GM18520 (cell line): Measurements from ENCODE around the gene TMEM198.
A peak's percentile ranks its signal among the peaks of the same experiment; 100 is the strongest.

Source experiments
- ATAC-seq: cut with Tn5 transposase; IDR thresholded peaks from one replicate; pipeline ENCODE4 v1.9.1; 2021; ENCODE audit not compliant: unreplicated experiment

TMEM198 gene, protein sequence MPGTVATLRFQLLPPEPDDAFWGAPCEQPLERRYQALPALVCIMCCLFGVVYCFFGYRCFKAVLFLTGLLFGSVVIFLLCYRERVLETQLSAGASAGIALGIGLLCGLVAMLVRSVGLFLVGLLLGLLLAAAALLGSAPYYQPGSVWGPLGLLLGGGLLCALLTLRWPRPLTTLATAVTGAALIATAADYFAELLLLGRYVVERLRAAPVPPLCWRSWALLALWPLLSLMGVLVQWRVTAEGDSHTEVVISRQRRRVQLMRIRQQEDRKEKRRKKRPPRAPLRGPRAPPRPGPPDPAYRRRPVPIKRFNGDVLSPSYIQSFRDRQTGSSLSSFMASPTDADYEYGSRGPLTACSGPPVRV

DNA sequence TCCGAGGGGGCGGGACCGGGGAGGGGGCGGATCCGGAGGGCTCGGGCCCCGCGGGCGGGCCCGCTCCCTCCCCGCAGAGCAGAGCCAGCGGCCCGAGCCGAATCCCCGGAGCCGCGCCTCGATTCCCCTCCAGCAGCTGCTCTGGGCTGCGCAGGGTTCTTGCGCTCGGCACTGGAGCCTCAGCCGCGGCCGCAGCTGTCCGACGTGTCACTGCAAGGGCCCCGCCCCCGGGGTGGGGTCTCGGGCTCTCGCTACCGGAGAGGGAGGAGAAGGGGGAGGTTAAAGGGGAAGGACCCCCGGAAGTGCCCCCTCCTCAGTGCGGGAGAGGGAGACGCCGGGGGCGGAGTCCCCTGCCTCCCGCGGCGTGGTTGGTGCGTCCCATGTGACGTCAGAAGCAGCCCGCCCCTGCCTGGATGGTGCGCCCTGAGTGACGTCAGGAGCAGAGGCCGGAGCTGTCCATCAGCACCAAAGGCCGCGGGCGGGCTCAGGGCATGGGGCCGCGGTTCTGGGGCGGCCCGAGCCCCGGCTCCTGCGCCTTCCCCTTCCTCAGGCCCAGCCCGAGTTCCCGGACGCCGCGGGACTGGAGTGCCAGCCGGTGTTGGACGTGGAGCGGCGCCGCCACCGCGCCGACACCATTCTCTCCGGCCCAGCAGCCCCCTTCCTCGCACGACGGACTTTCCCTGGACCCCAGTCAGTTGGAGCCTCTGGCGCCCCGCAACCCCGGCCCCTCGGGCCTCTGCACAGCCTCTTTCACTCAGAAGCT, at the start of gene TMEM198, which contains the start of gene CHPF:
Gene TMEM198 (plus strand): TSS at position 433 of the 763 bp plus-strand sequence. CDS start 700 bp downstream, outside the sequence.
Gene CHPF (minus strand): TSS at position 214 of the 763 bp plus-strand sequence. CDS start 271 bp downstream, outside the sequence.
- ATAC-seq = peak; percentile 63

DNA sequence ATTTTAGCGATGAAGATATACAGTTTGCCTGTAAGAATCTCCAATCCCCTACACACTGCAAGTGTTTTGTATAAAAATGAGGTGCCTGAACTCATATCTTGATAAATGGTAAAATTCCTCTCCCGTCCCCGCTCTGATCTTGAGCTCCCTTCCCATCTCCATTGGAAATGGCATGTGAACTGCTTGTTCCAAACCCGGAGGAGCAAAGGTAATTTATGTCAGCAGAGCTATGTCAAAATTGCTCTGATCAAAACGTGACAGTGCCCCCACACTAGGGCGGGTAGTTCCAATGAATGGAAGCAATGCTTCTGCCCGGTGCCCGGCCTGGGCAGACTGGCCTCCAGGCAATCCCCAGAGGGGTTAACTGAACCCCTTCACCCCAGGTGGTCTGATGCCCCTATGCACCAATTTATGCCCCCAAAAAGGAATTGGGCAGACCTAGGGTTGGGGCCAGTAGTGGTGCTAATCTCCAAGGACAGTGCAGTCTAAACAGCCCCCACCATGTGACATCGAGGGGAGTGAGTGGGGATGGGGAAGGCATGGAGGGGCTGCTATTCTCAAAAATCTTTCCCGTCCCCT, 48.8 kb upstream of the TMEM198 start:
- ATAC-seq = no peak

GRCh38 chr2:219495531-219496122, 48.2 kb upstream of the TMEM198 start:
- no peak for ATAC-seq

DNA sequence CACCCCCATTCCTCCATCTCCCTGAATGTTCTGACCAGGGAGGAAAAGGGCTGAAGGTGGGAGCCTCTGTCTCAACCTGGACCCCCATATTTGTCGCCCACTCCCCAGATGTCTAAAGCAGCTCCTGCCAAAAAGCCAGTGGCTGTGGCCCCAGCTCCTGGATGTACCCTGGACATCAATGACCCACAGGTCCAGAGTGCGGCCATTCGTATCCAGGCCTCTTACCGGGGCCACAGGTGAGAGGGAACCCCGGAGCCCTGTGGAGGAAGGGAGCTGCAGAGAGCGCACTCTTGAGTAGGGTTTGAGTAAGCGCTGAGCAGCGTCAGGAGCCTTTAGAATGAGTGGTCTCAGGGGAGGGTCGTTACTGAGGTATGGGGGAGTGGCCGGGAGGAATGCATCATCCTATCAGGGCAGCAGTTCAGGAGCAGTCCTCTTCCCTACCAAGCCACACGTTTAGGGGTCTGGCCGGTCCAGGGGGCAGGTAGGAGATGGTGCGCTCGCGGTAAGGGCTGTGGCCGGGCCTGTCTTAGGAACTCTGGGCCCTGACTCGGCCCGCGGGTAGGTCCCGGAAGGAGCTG, 47.5 kb upstream of the TMEM198 start:
- ATAC-seq = no peak

DNA sequence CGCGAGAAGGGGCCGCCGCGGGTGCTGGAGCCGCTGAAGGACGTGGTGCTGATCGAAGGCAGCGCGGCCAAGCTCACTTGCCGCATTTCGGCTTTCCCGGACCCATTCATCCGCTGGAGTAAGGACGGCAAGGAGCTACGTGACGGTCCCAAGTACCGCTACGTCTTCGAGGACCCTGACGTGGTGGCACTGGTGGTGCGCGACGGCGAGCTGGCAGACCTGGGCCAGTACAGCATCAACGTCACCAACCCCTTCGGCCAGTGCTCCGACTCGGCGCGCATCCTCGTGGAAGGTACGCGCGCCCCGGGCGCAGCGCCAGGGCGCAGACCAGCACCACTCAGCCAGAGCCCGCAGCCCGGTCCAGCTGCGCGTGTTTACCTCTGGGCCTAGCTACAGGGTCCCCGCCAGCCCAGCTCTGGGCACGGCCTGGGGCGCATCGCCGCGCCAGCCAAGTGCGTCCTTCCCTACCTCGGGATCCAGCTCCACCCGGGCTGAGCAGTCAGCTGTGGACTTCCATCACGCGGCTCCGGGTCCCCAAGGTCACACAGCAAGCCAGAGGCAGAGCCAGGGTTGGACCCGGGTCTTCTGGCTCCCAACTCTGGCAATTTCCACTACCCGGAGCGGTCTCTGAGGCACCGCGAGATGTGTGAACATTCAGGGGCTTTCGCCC, 46.9 kb upstream of the TMEM198 start:
- no peak for ATAC-seq

DNA sequence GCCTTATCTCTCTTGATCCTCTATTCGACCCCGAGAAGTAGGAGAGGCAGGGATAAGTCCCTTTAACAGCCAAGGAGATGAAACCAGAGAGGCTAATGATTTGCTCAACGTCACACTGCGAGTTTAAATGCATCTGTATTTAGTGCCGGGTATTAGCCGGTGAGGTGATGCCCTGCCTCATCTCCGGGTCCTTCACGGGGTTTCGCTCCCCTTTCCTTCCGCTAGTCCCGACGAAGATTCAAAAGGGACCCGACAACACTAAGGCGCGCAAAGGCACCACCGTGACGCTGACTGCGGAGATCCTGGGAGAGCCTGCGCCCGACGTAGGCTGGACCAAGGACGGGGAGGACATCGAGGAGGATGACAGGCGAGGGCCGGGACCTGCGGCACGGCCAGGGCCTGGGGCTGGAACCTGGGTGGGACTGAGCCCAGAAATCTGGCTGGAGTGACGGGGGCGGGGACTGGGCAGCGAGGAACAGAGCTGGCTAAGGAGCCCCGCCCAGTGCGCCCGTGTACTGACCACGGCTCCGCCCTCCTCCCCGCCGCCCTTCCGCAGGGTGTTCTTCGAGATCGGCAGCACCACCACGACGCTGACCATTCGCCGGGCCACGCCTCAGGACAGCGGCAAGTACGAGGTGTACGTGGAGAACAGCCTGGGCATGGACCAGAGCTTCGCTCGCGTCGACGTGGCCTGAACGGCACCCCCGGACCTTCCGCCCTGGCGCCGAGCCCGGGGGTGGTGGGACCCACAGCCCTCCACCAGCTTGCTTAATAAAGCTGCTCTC, 46.1 kb upstream of the TMEM198 start:
- no peak for ATAC-seq

DNA sequence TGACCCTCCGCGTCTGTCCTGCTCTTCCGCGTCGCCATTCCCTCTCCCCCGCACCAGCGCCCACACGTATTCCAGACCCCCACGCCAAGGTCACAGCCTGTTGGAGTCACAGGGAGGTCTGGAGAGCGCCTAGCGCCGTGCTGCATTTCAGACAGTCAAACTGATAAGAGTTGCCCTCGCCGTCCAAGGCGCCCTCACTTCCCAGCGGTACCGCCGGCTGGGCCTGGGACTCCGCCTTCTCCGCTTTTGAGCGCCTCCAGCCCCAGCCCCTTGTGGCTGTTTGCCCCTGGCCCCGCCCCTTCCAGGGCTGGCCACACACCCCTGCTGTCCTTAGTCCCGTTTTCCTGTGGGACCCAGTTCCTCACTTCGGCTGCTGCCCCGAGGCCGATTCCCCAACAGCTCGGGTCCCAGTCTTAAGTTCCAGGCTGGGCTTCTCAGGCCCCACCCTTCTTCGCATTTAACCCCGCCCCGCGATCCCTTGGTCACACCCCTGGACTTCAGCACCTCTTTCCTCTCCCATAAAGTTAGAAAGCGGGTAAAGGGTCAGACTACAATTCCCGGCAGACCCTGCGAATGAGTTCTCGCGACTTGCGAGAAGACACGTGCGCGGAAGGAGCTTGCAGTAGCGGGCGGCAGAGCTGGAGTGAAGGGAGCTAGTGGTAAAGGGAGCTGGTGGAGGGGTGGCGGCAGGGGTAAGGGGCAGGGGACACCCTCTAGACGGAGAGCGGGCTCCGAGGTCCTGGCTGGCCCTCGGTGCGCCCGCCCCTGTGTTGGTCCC, 45.4 kb upstream of the TMEM198 start, which contains the start of gene GMPPA:
Gene GMPPA (plus strand): TSS at position 612 of the 778 bp plus-strand sequence. CDS start 1,085 bp downstream, outside the sequence.
- peak; percentile 93 for ATAC-seq

- no peak for ATAC-seq
Observed at GRCh38 chr2:219499058-219499307, 44.8 kb upstream of the TMEM198 start.

DNA sequence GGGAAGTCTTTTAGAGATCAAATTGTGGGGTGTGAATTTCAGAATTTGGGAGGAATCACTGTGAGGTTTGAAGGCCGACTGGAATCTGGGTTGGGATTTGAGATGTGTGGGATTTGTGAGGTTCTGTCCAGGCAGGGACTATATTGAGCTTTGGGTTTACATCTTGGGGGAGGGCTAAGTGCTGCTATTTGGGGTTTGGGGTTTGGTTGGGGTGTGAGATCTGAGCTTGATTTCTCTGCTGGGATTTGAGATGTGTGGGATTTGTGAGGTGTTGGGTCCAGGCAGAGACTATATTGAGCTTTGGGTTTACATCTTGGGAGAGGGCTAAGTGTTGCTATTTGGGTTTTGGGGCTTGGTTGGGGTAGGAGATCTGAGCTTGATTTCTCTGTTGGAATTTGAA, 44.3 kb upstream of the TMEM198 start:
- ATAC-seq = no peak

- ATAC-seq = no peak
Observed at GRCh38 chr2:219500135-219500534, 43.7 kb upstream of the TMEM198 start.

DNA sequence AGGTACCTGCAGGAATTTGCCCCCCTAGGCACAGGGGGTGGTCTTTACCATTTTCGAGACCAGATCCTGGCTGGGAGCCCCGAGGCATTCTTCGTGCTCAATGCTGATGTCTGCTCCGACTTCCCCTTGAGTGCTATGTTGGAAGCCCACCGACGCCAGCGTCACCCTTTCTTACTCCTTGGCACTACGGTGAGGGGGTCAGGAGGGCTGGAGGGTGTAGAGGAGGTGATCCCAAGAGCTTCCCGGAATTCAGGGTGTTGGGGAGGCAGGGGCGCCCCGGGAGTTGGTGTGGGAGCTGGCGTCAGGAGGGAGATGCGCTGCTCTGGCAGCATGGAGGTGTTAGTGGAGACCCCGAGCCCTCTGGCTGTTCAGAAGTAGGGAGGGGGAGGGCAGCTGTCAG, 42.0 kb upstream of the TMEM198 start:
- no peak for ATAC-seq

GRCh38 chr2:219502618-219503017, 41.2 kb upstream of the TMEM198 start:
- no peak for ATAC-seq

DNA sequence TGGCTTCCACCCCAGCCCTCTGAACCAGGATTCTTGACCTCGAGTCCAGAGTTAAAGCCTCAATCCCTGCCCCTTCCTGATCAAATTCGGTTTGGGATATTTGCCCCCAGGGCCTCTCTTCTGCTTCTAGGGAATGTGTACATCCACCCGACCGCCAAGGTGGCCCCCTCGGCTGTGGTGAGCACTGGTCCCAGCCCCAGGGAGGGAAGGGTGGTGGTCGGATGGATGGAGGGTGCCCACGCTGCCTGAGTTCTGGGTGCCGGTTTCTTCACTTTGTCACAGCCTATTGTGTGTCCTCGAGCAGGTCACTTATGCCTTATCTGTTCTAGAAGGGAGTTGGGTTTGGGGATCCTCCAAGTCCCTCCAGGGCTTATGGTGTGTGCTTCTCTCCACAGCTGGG, 38.2 kb upstream of the TMEM198 start:
- ATAC-seq = no peak

GRCh38 chr2:219506153-219506801, 37.6 kb upstream of the TMEM198 start:
- ATAC-seq = no peak

DNA sequence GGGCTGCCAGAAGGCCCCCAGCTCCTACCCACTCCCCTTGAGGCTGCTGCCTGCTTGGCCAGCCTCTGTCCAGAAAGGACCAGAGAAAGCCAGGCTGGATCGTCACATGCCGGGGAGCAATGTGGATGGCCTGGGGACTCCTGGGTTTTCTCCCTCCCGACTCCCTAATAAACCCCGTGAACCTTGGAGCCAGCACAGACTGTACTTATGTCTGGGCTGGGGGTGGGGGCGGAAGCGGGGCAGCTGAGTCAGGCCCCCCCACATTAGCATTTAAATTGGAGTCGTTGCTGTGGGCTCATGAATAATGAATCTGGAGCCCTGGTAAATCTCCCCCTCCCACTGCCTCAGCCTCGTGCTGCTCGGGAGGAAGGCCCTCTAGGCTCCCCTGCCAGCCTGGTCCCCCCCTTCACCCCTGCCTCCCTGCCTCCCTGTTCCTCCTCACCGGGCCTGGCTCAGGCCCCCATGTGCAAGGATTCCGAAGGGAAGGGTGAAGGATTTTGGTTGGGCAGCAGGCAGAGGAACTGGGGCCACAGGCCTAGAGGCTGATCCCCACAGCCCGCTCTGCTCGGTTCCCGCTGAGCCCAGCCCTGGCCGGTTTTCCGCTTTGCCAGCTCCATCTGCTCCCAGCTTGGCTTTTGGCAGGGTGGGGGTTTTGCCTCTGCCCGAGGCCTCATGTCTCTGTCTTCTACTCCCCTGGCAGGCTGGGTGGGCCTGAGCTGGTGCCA, 36.9 kb upstream of the TMEM198 start:
- ATAC-seq = no peak

DNA sequence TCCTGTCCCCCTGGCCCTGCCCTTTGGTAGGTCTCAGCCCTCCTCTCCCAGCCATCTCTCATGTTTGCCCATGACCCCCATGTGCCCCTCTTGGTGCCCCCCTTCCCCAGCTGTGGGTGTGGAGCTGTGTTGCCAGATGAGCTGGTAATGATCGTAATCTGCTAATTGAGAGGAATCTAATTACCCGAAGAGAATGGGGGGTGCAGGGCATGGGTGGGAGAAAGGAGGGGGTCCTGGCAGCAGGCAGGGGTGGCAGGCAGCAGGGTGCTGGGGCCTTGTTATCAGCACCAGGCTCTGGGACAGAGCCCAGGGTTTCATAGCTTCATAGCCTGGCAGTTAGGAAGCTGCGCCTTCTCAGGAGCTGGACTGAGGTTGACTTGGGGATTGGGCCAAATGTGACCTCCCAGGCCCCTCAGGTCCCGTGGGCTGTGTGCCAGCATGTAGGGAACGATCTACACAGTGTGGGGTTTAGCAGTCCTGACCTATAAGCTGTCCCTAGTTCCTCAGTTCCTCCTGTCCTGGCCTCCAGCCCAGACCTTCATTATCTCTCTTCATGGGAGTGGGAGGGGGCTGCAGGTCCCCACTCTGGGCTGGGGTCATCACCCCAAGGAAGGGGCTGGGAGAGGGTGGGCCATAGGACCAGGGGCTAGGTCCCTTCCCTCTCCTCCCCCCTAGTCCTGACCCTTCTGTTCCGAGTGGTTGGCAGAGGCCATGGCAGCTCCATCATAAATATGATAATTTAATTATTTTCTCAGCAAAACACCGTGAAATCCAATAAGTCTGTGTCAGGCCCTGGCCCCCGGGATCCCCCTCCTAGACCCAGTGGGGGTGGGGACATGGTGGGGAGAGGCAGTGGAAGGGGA, 36.0 kb upstream of the TMEM198 start:
- no peak for ATAC-seq

- no peak for ATAC-seq
Observed at GRCh38 chr2:219508444-219508734, 35.4 kb upstream of the TMEM198 start.
